Osteoblast (primary cell): ENCODE measurements around the gene CEACAM20. TPM values are rescaled to one million over a fixed set of nuclear protein-coding genes. Genes with fewer than 3 reads are reported as not detected.

Source experiments
- DNase-seq: peaks from one replicate; pipeline ENCODE4 v3.0.0; 2011; ENCODE audit warnings: low spot score, mixed read lengths; ENCODE audit not compliant: insufficient read length; ENCODE audit errors: missing footprints
- H2AFZ ChIP-seq: 2 replicates; pipeline ENCODE4 v1.6.0; 2011; ENCODE audit warnings: mild to moderate bottlenecking, low read length
- H3K27ac ChIP-seq: 2 replicates; pipeline ENCODE4 v1.5.1; 2011; ENCODE audit warnings: mild to moderate bottlenecking, low read depth, low read length, moderate library complexity
- H3K27me3 ChIP-seq: 2 replicates; pipeline ENCODE4 v1.6.0; 2012; ENCODE audit warnings: mild to moderate bottlenecking, control low read depth, inconsistent platforms, low read length, moderate library complexity; ENCODE audit not compliant: insufficient read depth
- H3K36me3 ChIP-seq: 2 replicates; pipeline ENCODE4 v1.5.1; 2011; ENCODE audit warnings: mild to moderate bottlenecking, low read length, control low read depth, moderate library complexity; ENCODE audit not compliant: insufficient read depth
- H3K4me1 ChIP-seq: 2 replicates; pipeline ENCODE4 v1.5.1; 2011; ENCODE audit warnings: mild to moderate bottlenecking, low read length, control low read depth, moderate library complexity; ENCODE audit not compliant: insufficient read depth
- H3K4me2 ChIP-seq: 2 replicates; pipeline ENCODE4 v1.6.0; 2011; ENCODE audit warnings: mild to moderate bottlenecking, low read length; ENCODE audit not compliant: insufficient read depth
- H3K4me3 ChIP-seq: fragments of 200-600 bp; sonication (generic); 3 replicates; pipeline ENCODE4 v1.5.1; 2012; ENCODE audit warnings: mild to moderate bottlenecking, low read length, inconsistent platforms; ENCODE audit not compliant: insufficient read depth
- H3K79me2 ChIP-seq: 2 replicates; pipeline ENCODE4 v1.6.0; 2012; ENCODE audit warnings: mild to moderate bottlenecking, low read length, control low read depth, inconsistent platforms; ENCODE audit not compliant: insufficient read depth
- H3K9me3 ChIP-seq: 2 replicates; pipeline ENCODE4 v1.5.1; 2011; ENCODE audit warnings: low read depth, low read length, control low read depth
- H4K20me1 ChIP-seq: 2 replicates; pipeline ENCODE4 v1.6.0; 2012; ENCODE audit warnings: mild to moderate bottlenecking, low read length, control low read depth; ENCODE audit not compliant: insufficient read depth
- total RNA-seq: library from RNA; depleted of rRNA; stranded (reverse); fragments of >200 nt; gene quantifications from 2 replicates; pipeline ENCODE4 v1.2.3, GENCODE V29; 2012
- TF ChIP-seq, protein P1 (sequence below): IDR thresholded peaks from 2 replicates; pipeline ENCODE4 v1.5.1; 2011; ENCODE audit warnings: mild to moderate bottlenecking, low read depth, low read length, moderate library complexity; ENCODE audit errors: extremely low read depth

Gene CEACAM20
- total RNA-seq, 1 donor, result not detected

DNA sequence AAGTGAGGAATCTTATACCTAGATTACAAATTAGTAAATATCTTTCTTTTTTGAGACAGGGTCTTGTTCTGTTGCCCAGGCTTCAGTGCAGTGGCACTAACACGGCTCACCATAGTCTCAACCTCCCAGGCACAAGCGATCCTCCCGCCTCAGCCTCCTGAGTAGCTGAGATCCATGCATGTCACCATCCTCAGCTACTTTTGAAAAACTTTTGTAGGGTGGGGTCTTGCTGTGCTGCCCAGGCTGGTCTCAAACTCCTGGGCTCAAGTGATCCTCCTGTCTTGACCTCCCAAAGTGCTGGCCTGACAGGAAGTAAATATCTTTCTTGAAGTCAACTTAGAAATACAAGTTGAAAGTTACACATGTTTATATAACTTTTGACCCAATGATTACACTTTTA is 20.0 kb upstream of the CEACAM20 start:
- TF ChIP-seq, protein P1, sequence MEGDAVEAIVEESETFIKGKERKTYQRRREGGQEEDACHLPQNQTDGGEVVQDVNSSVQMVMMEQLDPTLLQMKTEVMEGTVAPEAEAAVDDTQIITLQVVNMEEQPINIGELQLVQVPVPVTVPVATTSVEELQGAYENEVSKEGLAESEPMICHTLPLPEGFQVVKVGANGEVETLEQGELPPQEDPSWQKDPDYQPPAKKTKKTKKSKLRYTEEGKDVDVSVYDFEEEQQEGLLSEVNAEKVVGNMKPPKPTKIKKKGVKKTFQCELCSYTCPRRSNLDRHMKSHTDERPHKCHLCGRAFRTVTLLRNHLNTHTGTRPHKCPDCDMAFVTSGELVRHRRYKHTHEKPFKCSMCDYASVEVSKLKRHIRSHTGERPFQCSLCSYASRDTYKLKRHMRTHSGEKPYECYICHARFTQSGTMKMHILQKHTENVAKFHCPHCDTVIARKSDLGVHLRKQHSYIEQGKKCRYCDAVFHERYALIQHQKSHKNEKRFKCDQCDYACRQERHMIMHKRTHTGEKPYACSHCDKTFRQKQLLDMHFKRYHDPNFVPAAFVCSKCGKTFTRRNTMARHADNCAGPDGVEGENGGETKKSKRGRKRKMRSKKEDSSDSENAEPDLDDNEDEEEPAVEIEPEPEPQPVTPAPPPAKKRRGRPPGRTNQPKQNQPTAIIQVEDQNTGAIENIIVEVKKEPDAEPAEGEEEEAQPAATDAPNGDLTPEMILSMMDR, result no peak
- H3K9me3 ChIP-seq, result no peaks in the 10 kb centered on the region
- peaks cover 8% of the 10 kb centered on the region for H3K4me1 ChIP-seq
- no peak overlapping the region for H3K4me3 ChIP-seq
- no peaks in the 10 kb centered on the region for H3K36me3 ChIP-seq
- H3K4me2 ChIP-seq, result no peak overlapping the region
- DNase-seq, result no peak
- H3K27ac ChIP-seq, result no peak overlapping the region
- no peaks in the 10 kb centered on the region for H4K20me1 ChIP-seq
- H3K27me3 ChIP-seq, result peaks cover 7% of the 10 kb centered on the region
- no peaks in the 10 kb centered on the region for H3K79me2 ChIP-seq
- no peak overlapping the region for H2AFZ ChIP-seq

DNA sequence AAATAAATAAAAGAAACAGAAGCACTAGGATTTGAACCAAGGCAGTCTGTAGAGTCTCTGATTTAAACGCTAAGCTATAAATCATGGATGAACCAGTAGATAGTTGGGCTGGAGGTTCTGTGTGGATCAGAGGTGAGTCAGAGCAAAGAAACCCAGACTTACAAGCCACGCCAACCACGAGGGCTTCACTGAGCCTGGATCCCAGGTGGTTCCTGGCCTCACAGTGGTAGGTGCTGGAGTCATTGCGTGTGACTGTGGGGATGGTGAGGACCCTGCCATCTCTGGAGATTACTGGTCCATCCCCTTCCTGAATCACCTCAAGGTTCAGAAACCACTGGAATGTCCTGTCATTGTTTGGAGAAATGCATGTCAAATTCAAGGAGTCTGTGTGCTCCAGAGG is 19.3 kb upstream of the CEACAM20 start:
- no peak overlapping the region for H2AFZ ChIP-seq

DNA sequence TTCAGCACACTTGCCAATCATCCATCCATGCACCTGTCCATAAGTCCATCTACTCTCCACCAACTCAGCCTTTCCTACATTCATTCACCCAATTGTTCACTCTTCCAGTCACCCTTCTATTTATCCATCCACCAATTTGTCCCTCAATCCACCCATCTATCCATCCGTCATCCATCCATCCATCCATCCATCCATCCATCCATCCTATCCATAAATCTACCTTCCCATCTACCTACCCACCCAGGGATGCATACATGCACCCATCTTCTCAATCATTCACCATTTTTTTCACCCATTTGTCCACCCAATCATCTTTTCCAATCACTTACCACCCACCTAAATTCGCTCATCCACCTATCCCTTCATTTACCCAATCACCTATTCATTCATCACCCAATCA is 14.6 kb upstream of the CEACAM20 start:
- H3K4me3 ChIP-seq, result no peak overlapping the region
- TF ChIP-seq, protein P1, result no peak
- no peak overlapping the region for H2AFZ ChIP-seq
- H3K79me2 ChIP-seq, result no peaks in the 10 kb centered on the region
- H3K36me3 ChIP-seq, result no peaks in the 10 kb centered on the region
- H4K20me1 ChIP-seq, result no peaks in the 10 kb centered on the region
- peaks cover 9% of the 10 kb centered on the region for H3K27me3 ChIP-seq
- DNase-seq, result no peak
- H3K27ac ChIP-seq, result no peak overlapping the region
- no peak overlapping the region for H3K4me2 ChIP-seq
- H3K4me1 ChIP-seq, result peaks cover 4% of the 10 kb centered on the region
- H3K9me3 ChIP-seq, result no peaks in the 10 kb centered on the region

More for the DNA sequence above, 19.3 kb upstream of the CEACAM20 start:
- Histone ChIP-seq H4K20me1 (no peaks in the 10 kb centered on the region), H3K27ac (no peak overlapping the region), H3K36me3 (no peaks in the 10 kb centered on the region), H3K4me3 (no peak overlapping the region), H3K4me2 (no peak overlapping the region), H3K27me3 (peaks cover 7% of the 10 kb centered on the region), H3K9me3 (no peaks in the 10 kb centered on the region), H3K79me2 (no peaks in the 10 kb centered on the region), H3K4me1 (peaks cover 7% of the 10 kb centered on the region)
- TF ChIP-seq, protein P1, result no peak
- peak; percentile 73 for DNase-seq

DNA sequence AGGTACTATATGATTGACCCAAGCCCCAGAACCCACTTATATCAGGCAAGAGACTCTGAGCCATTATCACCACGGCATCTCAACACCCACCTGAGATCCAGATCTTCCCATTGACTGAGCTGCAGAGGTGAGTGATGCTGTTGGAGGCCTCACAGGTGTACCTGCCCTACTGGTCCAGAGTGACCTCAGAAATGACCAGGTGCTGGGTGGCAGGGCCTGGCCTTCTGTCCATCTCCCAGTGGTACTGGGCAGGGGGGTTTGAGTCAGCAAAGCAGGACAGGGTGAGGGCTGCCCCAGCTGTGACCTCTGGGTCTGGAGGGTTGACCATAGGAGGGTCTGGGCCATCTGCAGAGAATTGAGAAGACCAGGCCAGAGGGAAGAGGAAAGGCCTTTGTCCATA is 13.2 kb upstream of the CEACAM20 start:
- TF ChIP-seq, protein P1, result no peak
- H3K4me1 ChIP-seq, result no peaks in the 10 kb centered on the region
- no peaks in the 10 kb centered on the region for H3K79me2 ChIP-seq
- DNase-seq, result no peak
- H3K36me3 ChIP-seq, result no peaks in the 10 kb centered on the region
- H3K4me2 ChIP-seq, result no peak overlapping the region
- no peak overlapping the region for H3K27ac ChIP-seq
- no peak overlapping the region for H2AFZ ChIP-seq
- no peak overlapping the region for H3K4me3 ChIP-seq
- peaks cover 6% of the 10 kb centered on the region for H3K27me3 ChIP-seq
- H3K9me3 ChIP-seq, result no peaks in the 10 kb centered on the region
- no peaks in the 10 kb centered on the region for H4K20me1 ChIP-seq
